GM12878 (cell line): Measurements from ENCODE around the gene HENMT1. TPM values are rescaled to one million over a fixed set of nuclear protein-coding genes. Genes with fewer than 3 reads are reported as not detected.
A peak's percentile ranks its signal among the peaks of the same experiment; 100 is the strongest.

Experiments used
- CHD4 ChIP-seq: fragments of 200-600 bp; sonication (generic); IDR thresholded peaks from 2 replicates; pipeline ENCODE4 v1.6.1; 2016; ENCODE audit warnings: mild to moderate bottlenecking
- ELK1 ChIP-seq: IDR thresholded peaks from 2 replicates; pipeline ENCODE4 v1.6.1; 2012; ENCODE audit warnings: low read depth, low read length, improper control_type of control experiment
- PRDM15 ChIP-seq: fragments of 450-650 bp; formaldehyde crosslinking; IDR thresholded peaks from 2 replicates; pipeline ENCODE4 v1.4.0; 2020; ENCODE audit warnings: mild to moderate bottlenecking, moderate library complexity
- ZBTB40 ChIP-seq: fragments of 450-650 bp; IDR thresholded peaks from 2 replicates; pipeline ENCODE4 v1.6.1; 2016; ENCODE audit warnings: mild to moderate bottlenecking, moderate library complexity, borderline replicate concordance
- polyA plus RNA-seq, 11 experiments: library from polyadenylated mRNA; depleted of rRNA in 4 of 11; unstranded in 6 of 11; stranded (reverse) in 5 of 11; fragments of >200 nt; fragmentation: Nextera tagmentation in 4 of 11; fragmentation: Illumina TruSeq in 1 of 11; extraction: Ambion mirVana in 4 of 11; extraction: Trizol in 1 of 11; gene quantifications; 1 replicate in 1 of 11; 2 replicates in 10 of 11; pipeline versions ENCODE4 v1.2.1 to v1.2.3, GENCODE V29; 2011 to 2016; ENCODE audit warnings: inconsistent platforms in 2 of 11, missing spikeins in 2 of 11, low read depth in 1 of 11
- total RNA-seq, 4 experiments: library from RNA; depleted of rRNA in 3 of 4; stranded (reverse); fragments of >200 nt in 3 of 4; fragmentation: Illumina TruSeq in 1 of 4; extraction: Trizol in 1 of 4; gene quantifications; 2 replicates each; pipeline versions ENCODE4 v1.2.1 to v1.2.3, GENCODE V29; 2013 to 2021
- TF ChIP-seq, protein P1 (sequence below): fragments of 450-650 bp; IDR thresholded peaks from 2 replicates; pipeline ENCODE4 v1.6.1; 2016; ENCODE audit warnings: mild to moderate bottlenecking

The HENMT1 gene
- total and polyA plus RNA-seq, 10 of the 15 experiments (the other 5 are each of a cell fraction or from before 2014, with no cell fraction given), result 4.4 to 15.6 (median 10.4) TPM

GRCh38 chr1:108699375-108700332 is 38.8 kb upstream of the HENMT1 start (continued):
- TF ChIP-seq PRDM15 (CRISPR knock-in tag) (no peak), ELK1 (no peak), ZBTB40 (no peak), CHD4 (no peak)
- TF ChIP-seq, protein P1, sequence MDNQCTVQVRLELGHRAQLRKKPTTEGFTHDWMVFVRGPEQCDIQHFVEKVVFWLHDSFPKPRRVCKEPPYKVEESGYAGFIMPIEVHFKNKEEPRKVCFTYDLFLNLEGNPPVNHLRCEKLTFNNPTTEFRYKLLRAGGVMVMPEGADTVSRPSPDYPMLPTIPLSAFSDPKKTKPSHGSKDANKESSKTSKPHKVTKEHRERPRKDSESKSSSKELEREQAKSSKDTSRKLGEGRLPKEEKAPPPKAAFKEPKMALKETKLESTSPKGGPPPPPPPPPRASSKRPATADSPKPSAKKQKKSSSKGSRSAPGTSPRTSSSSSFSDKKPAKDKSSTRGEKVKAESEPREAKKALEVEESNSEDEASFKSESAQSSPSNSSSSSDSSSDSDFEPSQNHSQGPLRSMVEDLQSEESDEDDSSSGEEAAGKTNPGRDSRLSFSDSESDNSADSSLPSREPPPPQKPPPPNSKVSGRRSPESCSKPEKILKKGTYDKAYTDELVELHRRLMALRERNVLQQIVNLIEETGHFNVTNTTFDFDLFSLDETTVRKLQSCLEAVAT, result 0 out of 2 replicates have a peak, but pooled peaks have one; percentile 40
